ENCODE results near the gene NAALADL2. TPM values are rescaled to one million over a fixed set of nuclear protein-coding genes. Genes with fewer than 3 reads are reported as not detected.

The NAALADL2 gene
- total RNA-seq, 1 experiment from 2014 or later: 2.7 TPM

Small RNA genes lying within 50 kb of the gene (microRNA-seq; reads per million reads assigned to microRNA genes)
- not detected for gene MIR4789 (ENCODE audit: unreplicated experiment)
